ENCODE measurements around the gene C10orf90.

C10orf90 gene

GRCh38 chr10:126696684-126697083 lies 26.2 kb upstream of the C10orf90 start:
- no peaks in the 10 kb centered on the region for H3K79me2 ChIP-seq (ENCODE audit: insufficient read depth, low read length)
- H3K4me1 ChIP-seq (ENCODE audit: insufficient read depth, low read length, poor library complexity, severe bottlenecking), result no peaks in the 10 kb centered on the region
- no peak overlapping the region for H3K4me2 ChIP-seq (ENCODE audit: low read depth, low read length, poor library complexity, severe bottlenecking)
- no peak for TF ChIP-seq CTCF (conservative IDR thresholded peaks at IDR 0.05; ENCODE audit: low read length)
- no peak for TF ChIP-seq EZH2phosphoT487 (IDR thresholded peaks at IDR 0.05; ENCODE audit: borderline replicate concordance)
- H3K9ac ChIP-seq (ENCODE audit: low read depth, low read length, poor library complexity, severe bottlenecking), result no peak overlapping the region
- H4K20me1 ChIP-seq (ENCODE audit: insufficient read depth, low read length, poor library complexity, severe bottlenecking), result no peaks in the 10 kb centered on the region
- no peak overlapping the region for H2AFZ ChIP-seq (ENCODE audit: low read length)
- no peaks in the 10 kb centered on the region for H3K9me2 ChIP-seq (replicated peaks; ENCODE audit: low read depth, low read length)
- no peaks in the 10 kb centered on the region for H3K27me3 ChIP-seq (ENCODE audit: insufficient read depth, low read length, poor library complexity, severe bottlenecking)
- H3K4me3 ChIP-seq (ENCODE audit: low read length, poor library complexity, severe bottlenecking), result no peak overlapping the region
- no peaks in the 10 kb centered on the region for H3K36me3 ChIP-seq (ENCODE audit: insufficient read depth, low read length)
- H3F3A ChIP-seq (ENCODE audit: low read depth), result no peaks in the 10 kb centered on the region
- no peaks in the 10 kb centered on the region; the same call in 1 of the 2 replicates for H3K9me3 ChIP-seq (ENCODE audit: insufficient read depth, low read depth, low read length)

GRCh38 chr10:126691456-126691855 lies 21.0 kb upstream of the C10orf90 start:
- no peaks in the 10 kb centered on the region for H3K27me3 ChIP-seq (ENCODE audit: insufficient read depth, low read length, poor library complexity, severe bottlenecking)
- H3K79me2 ChIP-seq (ENCODE audit: insufficient read depth, low read length), result no peaks in the 10 kb centered on the region
- no peaks in the 10 kb centered on the region for H3F3A ChIP-seq (ENCODE audit: low read depth)
- no peak overlapping the region for H3K9ac ChIP-seq (ENCODE audit: low read depth, low read length, poor library complexity, severe bottlenecking)
- H3K4me3 ChIP-seq (ENCODE audit: low read length, poor library complexity, severe bottlenecking), result no peak overlapping the region
- H3K4me1 ChIP-seq (ENCODE audit: insufficient read depth, low read length, poor library complexity, severe bottlenecking), result no peaks in the 10 kb centered on the region
- no peak overlapping the region for H2AFZ ChIP-seq (ENCODE audit: low read length)
- H3K4me2 ChIP-seq (ENCODE audit: low read depth, low read length, poor library complexity, severe bottlenecking), result no peak overlapping the region
- TF ChIP-seq EZH2phosphoT487 (IDR thresholded peaks at IDR 0.05; ENCODE audit: borderline replicate concordance), result no peak
- TF ChIP-seq CTCF (conservative IDR thresholded peaks at IDR 0.05; ENCODE audit: low read length), result no peak
- H3K36me3 ChIP-seq (ENCODE audit: insufficient read depth, low read length), result no peaks in the 10 kb centered on the region
- H4K20me1 ChIP-seq (ENCODE audit: insufficient read depth, low read length, poor library complexity, severe bottlenecking), result no peaks in the 10 kb centered on the region
- no peaks in the 10 kb centered on the region; the same call in 1 of the 2 replicates for H3K9me3 ChIP-seq (ENCODE audit: insufficient read depth, low read depth, low read length)
- H3K9me2 ChIP-seq (replicated peaks; ENCODE audit: low read depth, low read length), result no peaks in the 10 kb centered on the region

GRCh38 chr10:126690534-126690933 lies 20.0 kb upstream of the C10orf90 start:
- Histone ChIP-seq H3K4me2 (ENCODE audit: low read depth, low read length, poor library complexity, severe bottlenecking) (no peak overlapping the region), H4K20me1 (ENCODE audit: insufficient read depth, low read length, poor library complexity, severe bottlenecking) (no peaks in the 10 kb centered on the region), H3K4me3 (ENCODE audit: low read length, poor library complexity, severe bottlenecking) (no peak overlapping the region), H3K4me1 (ENCODE audit: insufficient read depth, low read length, poor library complexity, severe bottlenecking) (no peaks in the 10 kb centered on the region), H3F3A (ENCODE audit: low read depth) (no peaks in the 10 kb centered on the region), H3K36me3 (ENCODE audit: insufficient read depth, low read length) (no peaks in the 10 kb centered on the region), H2AFZ (ENCODE audit: low read length) (no peak overlapping the region), H3K9me3 (ENCODE audit: insufficient read depth, low read depth, low read length) (no peaks in the 10 kb centered on the region; the same call in 1 of the 2 replicates), H3K9ac (ENCODE audit: low read depth, low read length, poor library complexity, severe bottlenecking) (no peak overlapping the region), H3K79me2 (ENCODE audit: insufficient read depth, low read length) (no peaks in the 10 kb centered on the region), H3K9me2 (replicated peaks; ENCODE audit: low read depth, low read length) (no peaks in the 10 kb centered on the region), H3K27me3 (ENCODE audit: insufficient read depth, low read length, poor library complexity, severe bottlenecking) (no peaks in the 10 kb centered on the region)
- TF ChIP-seq CTCF (conservative IDR thresholded peaks at IDR 0.05; ENCODE audit: low read length) (no peak), EZH2phosphoT487 (IDR thresholded peaks at IDR 0.05; ENCODE audit: borderline replicate concordance) (no peak)
